ENCODE data around the gene GSG1L.

DNA sequence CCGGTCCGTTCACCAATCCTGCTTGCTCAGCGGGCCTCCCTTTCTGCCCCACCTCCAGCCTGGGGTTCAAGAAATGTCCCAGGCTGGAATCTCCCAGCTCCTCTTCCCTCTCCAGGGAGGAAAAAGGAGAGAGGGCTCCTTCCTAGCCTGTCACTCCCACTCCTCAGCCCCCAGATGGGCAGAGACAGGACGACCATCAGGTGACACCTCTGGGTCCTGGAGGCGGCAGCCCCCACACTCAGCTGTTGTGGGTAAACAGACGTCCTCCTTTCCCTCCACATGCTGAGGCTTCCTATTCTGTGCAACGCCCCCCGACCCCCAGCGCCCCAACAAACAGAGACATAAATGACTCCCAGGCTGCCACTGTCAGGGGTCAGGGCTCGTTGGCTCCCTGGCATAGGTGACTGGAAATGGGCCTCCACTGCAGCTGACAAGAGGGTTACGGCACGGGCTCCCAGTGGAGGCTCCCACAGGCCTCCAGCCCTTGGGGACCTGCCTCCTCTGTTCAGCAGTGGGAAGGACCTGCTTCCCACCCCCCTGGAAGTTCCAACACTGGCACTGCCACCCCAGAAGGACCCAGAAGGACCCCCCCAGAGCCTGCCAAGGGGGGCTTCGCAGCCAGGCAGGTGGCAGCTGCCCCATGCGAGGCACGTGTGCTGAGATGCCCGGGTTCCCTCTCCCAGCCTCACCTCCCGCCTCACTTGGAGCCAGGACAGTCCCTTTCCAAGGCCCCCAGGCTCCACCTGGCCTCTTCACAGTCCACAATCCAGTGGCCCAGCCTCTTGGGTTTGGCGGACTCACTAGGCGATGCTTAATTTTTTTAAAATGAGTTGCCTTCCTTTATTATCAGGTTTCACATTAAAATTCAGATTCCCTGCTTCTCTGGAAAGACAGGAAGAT, 281.3 kb downstream of the GSG1L start:
- TF ChIP-seq, protein P1, sequence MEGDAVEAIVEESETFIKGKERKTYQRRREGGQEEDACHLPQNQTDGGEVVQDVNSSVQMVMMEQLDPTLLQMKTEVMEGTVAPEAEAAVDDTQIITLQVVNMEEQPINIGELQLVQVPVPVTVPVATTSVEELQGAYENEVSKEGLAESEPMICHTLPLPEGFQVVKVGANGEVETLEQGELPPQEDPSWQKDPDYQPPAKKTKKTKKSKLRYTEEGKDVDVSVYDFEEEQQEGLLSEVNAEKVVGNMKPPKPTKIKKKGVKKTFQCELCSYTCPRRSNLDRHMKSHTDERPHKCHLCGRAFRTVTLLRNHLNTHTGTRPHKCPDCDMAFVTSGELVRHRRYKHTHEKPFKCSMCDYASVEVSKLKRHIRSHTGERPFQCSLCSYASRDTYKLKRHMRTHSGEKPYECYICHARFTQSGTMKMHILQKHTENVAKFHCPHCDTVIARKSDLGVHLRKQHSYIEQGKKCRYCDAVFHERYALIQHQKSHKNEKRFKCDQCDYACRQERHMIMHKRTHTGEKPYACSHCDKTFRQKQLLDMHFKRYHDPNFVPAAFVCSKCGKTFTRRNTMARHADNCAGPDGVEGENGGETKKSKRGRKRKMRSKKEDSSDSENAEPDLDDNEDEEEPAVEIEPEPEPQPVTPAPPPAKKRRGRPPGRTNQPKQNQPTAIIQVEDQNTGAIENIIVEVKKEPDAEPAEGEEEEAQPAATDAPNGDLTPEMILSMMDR (IDR thresholded peaks at IDR 0.05; ENCODE audit: low read depth, low read length), result no peak
- TF ChIP-seq POLR2A (IDR thresholded peaks at IDR 0.05; ENCODE audit: extremely low read depth, insufficient read length), result no peak

Measured in NB4 (cell line).